ENCODE results near the gene ECM2. TPM values are rescaled to one million over a fixed set of nuclear protein-coding genes. Genes with fewer than 3 reads are reported as not detected.

The ECM2 gene
- total and polyA plus RNA-seq, 4 donors = 47.8 to 102 (median 60.1) TPM

DNA sequence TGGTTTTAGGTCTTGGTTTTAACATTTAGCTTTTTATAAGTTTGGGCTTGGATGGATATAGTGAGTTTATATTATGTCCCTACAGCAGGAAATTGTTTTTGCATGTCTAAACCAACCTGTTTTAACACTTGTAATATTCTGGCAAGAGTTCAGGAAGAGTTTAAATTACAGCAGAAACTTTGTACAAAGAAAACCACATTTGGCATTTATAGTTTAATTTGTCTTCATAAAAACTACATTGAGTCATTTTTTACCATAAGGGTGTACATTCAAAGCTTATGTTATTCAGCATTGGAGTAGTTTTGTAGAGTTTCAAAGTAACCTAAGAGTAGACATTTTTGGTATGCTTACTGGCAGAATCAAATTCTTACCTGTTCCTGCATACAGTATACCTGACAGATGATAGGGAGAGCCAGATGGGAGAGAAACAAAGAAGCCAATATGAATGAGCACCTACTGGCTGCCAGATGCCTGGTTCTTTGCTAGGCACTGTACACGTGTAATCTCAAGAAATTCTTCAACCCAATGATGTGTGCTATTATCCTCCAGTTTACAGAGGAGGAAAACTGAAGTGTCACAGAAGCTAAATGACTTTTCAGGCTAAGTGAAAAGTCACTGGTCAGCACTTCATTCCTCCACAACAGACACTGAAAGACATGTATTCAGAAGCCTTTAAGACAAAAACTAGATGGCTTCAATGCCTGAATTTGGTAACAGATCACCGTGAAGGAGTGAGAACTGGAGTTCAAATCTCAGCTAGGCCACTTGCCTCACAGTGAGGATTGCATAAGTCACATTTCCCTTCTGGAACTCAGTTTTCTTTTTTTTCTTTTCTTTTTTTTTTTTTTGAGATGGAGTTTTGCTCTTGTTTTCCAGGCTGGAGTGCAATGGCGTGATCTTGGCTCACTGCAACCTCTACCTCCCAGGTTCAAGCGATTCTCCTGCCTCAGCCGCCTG lies 25.9 kb upstream of the ECM2 start:
- no peak overlapping the region for H3K27ac ChIP-seq (ENCODE audit: low read depth in 1 of 2, low read length in 2 of 2)
- intact Hi-C loops (cut with DNase I) = no loop called here
- H3K4me1 ChIP-seq (ENCODE audit: control insufficient read depth in 1 of 2, insufficient read depth in 2 of 2, low read length in 2 of 2) = no peaks in the 10 kb centered on the region
- H3K4me3 ChIP-seq (ENCODE audit: low read length in 2 of 2) = no peak overlapping the region
- ATAC-seq (ENCODE audit: low FRiP score) (no peak), DNase-seq (no peak)
- H3K9me3 ChIP-seq (ENCODE audit: control insufficient read depth, low read length) = no peaks in the 10 kb centered on the region
- peaks cover 0 to 2% of the 10 kb centered on the region in 2 donors for H3K27me3 ChIP-seq (ENCODE audit: control insufficient read depth in 1 of 2, insufficient read depth in 2 of 2, low read length in 1 of 2)
- H3K36me3 ChIP-seq (ENCODE audit: control insufficient read depth in 1 of 2, insufficient read depth in 2 of 2, low read length in 1 of 2) = no peaks in the 10 kb centered on the region
- WGBS, 2 donors = 90% methylated on average over 5 of the region's 5 CpGs

DNA sequence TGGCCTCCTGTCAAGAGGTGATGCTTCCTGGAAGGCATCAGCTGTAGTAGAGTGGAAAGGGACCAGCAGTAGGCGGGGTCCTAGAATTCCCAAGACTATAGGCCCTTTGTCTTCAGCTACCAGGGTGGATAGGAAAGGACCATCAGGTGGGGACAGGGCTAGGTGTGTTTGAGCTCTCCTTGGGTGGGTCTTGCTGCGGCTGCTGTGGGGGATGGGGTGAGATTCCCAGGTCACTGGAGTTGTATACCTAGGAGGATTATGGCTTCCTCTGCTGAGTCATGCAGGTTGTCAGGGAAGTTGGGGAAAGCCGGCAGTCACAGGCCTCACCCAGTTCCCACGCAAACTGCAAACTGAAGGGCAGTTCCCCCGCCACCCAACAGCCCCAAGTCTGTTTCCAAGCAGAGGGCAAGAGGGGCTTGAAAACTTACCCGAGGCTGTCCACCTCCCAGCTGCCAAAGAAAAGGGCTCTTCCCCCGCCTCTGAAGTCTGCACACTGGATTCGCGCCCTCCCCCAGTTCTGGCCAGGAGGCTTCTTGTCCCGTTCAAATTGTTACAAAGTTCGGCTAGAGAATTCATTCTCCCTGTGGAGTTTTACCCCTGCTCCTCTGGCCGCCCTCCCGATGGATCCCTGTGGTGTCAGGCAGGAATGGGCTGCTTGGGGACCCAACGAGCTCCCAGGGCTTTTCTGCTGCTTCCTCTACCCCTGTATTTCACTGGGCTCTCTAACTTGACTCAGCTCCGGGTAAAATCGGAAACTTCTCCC lies 23.0 kb upstream of the ECM2 start:
- no peak for ATAC-seq (ENCODE audit: low FRiP score)
- Histone ChIP-seq H3K27me3 (ENCODE audit: control insufficient read depth in 1 of 2, insufficient read depth in 2 of 2, low read length in 1 of 2) (peaks cover 0 to 2% of the 10 kb centered on the region in 2 donors), H3K9me3 (ENCODE audit: control insufficient read depth, low read length) (no peaks in the 10 kb centered on the region), H3K4me3 (ENCODE audit: low read length in 2 of 2) (no peak overlapping the region), H3K27ac (ENCODE audit: low read depth in 1 of 2, low read length in 2 of 2) (no peak overlapping the region), H3K36me3 (ENCODE audit: control insufficient read depth in 1 of 2, insufficient read depth in 2 of 2, low read length in 1 of 2) (no peaks in the 10 kb centered on the region), H3K4me1 (ENCODE audit: control insufficient read depth in 1 of 2, insufficient read depth in 2 of 2, low read length in 2 of 2) (no peaks in the 10 kb centered on the region)
- WGBS, 2 donors = 92 to 95% methylated on average over 16 of the region's 16 CpGs
- DNase-seq = no peak
- intact Hi-C loops (cut with DNase I) = no loop called here

DNA sequence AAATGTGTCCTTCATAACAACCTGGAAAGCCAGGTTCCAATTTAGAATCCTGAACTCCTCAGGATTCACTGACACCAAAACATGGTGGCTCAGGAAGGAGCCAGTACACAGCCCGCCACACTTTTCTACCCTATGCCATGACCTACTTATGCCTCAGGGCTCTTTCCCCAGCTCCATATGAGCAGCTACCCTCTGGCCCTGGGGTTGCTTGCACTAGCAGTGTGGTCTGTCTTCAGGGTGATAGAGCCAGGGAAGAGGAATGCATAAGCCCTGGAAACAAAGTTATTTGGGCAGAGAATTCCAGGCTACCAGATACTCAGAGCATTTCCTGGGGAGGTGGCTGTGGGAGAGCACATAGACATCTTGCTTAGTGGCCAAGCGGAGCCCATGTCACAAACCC lies 15.0 kb upstream of the ECM2 start:
- no peak for ATAC-seq (ENCODE audit: low FRiP score)

DNA sequence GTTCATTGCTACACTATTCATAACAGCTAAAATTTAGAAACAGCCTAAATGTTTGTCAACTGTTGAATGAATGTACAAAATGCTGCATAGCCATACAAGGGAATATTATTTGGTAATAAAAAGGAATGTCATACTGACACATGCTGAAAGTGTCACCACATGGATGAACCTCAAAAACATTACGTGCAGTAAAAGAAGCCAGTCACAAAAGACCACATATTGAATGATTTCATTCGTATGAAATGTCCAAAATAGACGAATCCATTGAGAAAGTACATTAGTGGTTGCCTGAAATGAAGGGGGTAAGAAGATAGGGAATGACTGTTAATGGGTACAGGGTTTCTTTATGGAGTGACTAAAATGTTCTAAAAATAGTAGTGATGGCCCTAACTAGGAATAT lies 11.6 kb upstream of the ECM2 start:
- WGBS, 2 donors = 89 to 92% methylated on average over 3 of the region's 3 CpGs
- no peak for DNase-seq
- no peak overlapping the region for H3K4me3 ChIP-seq (ENCODE audit: low read length in 2 of 2)
- ATAC-seq (ENCODE audit: low FRiP score) = no peak
- H3K27ac ChIP-seq (ENCODE audit: low read depth in 1 of 2, low read length in 2 of 2) = no peak overlapping the region
- no peaks in the 10 kb centered on the region for H3K4me1 ChIP-seq (ENCODE audit: control insufficient read depth in 1 of 2, insufficient read depth in 2 of 2, low read length in 2 of 2)
- no peaks in the 10 kb centered on the region for H3K36me3 ChIP-seq (ENCODE audit: control insufficient read depth in 1 of 2, insufficient read depth in 2 of 2, low read length in 1 of 2)
- no peaks in the 10 kb centered on the region for H3K27me3 ChIP-seq (ENCODE audit: control insufficient read depth in 1 of 2, insufficient read depth in 2 of 2, low read length in 1 of 2)
- intact Hi-C loops (cut with DNase I) = no loop called here
- H3K9me3 ChIP-seq (ENCODE audit: control insufficient read depth, low read length) = no peaks in the 10 kb centered on the region

More for the DNA sequence above, 15.0 kb upstream of the ECM2 start:
- intact Hi-C loops (cut with DNase I) = no loop called here
- Histone ChIP-seq H3K4me3 (ENCODE audit: low read length in 2 of 2) (no peak overlapping the region), H3K9me3 (ENCODE audit: control insufficient read depth, low read length) (no peaks in the 10 kb centered on the region), H3K27ac (ENCODE audit: low read depth in 1 of 2, low read length in 2 of 2) (no peak overlapping the region), H3K36me3 (ENCODE audit: control insufficient read depth in 1 of 2, insufficient read depth in 2 of 2, low read length in 1 of 2) (no peaks in the 10 kb centered on the region), H3K4me1 (ENCODE audit: control insufficient read depth in 1 of 2, insufficient read depth in 2 of 2, low read length in 2 of 2) (no peaks in the 10 kb centered on the region), H3K27me3 (ENCODE audit: control insufficient read depth in 1 of 2, insufficient read depth in 2 of 2, low read length in 1 of 2) (no peaks in the 10 kb centered on the region)
- no peak for DNase-seq
- 96 to 100% methylated on average over 2 of the region's 2 CpGs for WGBS, 2 donors

DNA sequence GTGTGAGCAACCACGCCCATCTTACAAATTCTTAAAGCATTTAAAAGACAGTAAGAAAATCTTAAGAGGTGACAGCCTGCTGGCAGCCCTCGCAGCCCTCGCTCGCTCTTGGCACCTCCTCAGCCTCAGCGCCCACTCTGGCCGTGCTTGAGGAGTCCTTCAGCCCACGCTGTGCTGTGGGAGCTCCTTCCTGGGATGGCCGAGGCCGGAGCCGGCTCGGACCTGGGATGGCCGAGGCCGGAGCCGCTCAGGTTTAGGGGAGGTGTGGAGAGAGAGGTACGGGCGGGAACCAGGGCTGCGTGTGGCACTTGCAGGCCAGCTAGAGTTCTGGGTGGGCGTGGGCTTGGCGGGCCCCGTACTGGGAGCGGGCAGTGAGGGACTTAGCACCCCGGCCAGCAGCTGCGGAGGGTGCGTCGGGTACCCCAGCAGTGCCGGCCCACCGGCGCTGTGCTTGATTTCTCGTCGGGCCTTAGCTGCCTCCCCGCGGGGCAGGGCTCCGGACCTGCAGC lies 9.3 kb upstream of the ECM2 start:
- DNase-seq (no peak), ATAC-seq (ENCODE audit: low FRiP score) (no peak)
- Histone ChIP-seq H3K36me3 (ENCODE audit: control insufficient read depth in 1 of 2, insufficient read depth in 2 of 2, low read length in 1 of 2) (no peaks in the 10 kb centered on the region), H3K27me3 (ENCODE audit: control insufficient read depth in 1 of 2, insufficient read depth in 2 of 2, low read length in 1 of 2) (no peaks in the 10 kb centered on the region), H3K4me3 (ENCODE audit: low read length in 2 of 2) (no peak overlapping the region), H3K27ac (ENCODE audit: low read depth in 1 of 2, low read length in 2 of 2) (no peak overlapping the region), H3K4me1 (ENCODE audit: control insufficient read depth in 1 of 2, insufficient read depth in 2 of 2, low read length in 2 of 2) (no peaks in the 10 kb centered on the region), H3K9me3 (ENCODE audit: control insufficient read depth, low read length) (no peaks in the 10 kb centered on the region)
- 98% methylated on average over 21 to 33 of the region's 33 CpGs for WGBS, 2 donors
- intact Hi-C loops (cut with DNase I) = no loop called here

DNA sequence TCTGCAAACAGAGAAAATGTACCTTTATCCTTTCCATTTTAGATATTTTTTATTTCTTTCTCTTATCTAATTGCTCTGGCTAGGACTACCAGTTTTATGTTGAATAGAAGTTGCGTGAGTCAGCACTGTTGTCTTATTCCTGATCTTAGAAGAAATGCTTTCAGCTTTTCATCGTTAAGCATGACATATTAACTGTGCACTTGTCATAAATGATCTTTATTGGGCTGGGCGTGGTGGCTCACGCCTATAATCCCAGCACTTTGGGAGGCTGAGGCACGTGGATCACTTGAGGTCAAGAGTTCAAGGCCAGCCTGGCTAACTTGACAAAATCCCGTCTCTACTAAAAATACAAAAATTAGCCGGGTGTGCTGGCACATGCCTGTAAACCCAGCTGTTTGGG lies 8.2 kb upstream of the ECM2 start:
- no peaks in the 10 kb centered on the region for H3K4me1 ChIP-seq (ENCODE audit: control insufficient read depth in 1 of 2, insufficient read depth in 2 of 2, low read length in 2 of 2)
- WGBS, 2 donors = 64 to 80% methylated on average over 7 of the region's 7 CpGs
- H3K4me3 ChIP-seq (ENCODE audit: low read length in 2 of 2) = no peak overlapping the region
- no peak for DNase-seq
- H3K36me3 ChIP-seq (ENCODE audit: control insufficient read depth in 1 of 2, insufficient read depth in 2 of 2, low read length in 1 of 2) = no peaks in the 10 kb centered on the region
- no peaks in the 10 kb centered on the region for H3K27me3 ChIP-seq (ENCODE audit: control insufficient read depth in 1 of 2, insufficient read depth in 2 of 2, low read length in 1 of 2)
- H3K9me3 ChIP-seq (ENCODE audit: control insufficient read depth, low read length) = no peaks in the 10 kb centered on the region
- no peak overlapping the region for H3K27ac ChIP-seq (ENCODE audit: low read depth in 1 of 2, low read length in 2 of 2)
- intact Hi-C loops (cut with DNase I) = no loop called here
- no peak for ATAC-seq (ENCODE audit: low FRiP score)

DNA sequence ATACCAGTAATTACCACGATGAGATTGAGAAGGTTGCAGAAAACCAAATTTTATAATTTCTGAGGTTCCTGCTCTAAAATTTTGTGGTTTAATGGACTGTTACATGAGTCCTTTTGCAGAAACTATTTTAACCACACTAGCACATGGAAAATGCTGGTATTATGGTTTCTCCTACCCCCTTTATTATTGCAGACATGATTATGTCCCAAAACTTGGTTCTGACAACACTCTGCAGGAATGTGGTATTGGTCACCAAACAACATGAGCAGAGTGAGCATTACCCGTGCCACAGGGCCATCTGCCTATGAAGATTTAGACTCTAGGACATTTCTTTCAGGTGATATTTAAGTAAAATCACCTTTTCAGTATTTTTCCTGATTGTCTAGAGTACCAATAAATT lies 2.8 kb upstream of the ECM2 start:
- DNase-seq = no peak
- no peaks in the 10 kb centered on the region for H3K9me3 ChIP-seq (ENCODE audit: control insufficient read depth, low read length)
- intact Hi-C loops (cut with DNase I) = loop anchor here (5.0 kb wide), 2 partner anchors 51 to 54 kb away; no protein-coding TSS in a partner anchor
- no peak overlapping the region for H3K27ac ChIP-seq (ENCODE audit: low read depth in 1 of 2, low read length in 2 of 2)
- H3K4me1 ChIP-seq (ENCODE audit: control insufficient read depth in 1 of 2, insufficient read depth in 2 of 2, low read length in 2 of 2) = peaks cover 0 to 2% of the 10 kb centered on the region in 2 donors
- no peaks in the 10 kb centered on the region for H3K27me3 ChIP-seq (ENCODE audit: control insufficient read depth in 1 of 2, insufficient read depth in 2 of 2, low read length in 1 of 2)
- H3K4me3 ChIP-seq (ENCODE audit: low read length in 2 of 2) = no peak overlapping the region
- WGBS, 2 donors = 27 to 28% methylated on average over 2 of the region's 2 CpGs
- H3K36me3 ChIP-seq (ENCODE audit: control insufficient read depth in 1 of 2, insufficient read depth in 2 of 2, low read length in 1 of 2) = peaks cover 0 to 2% of the 10 kb centered on the region in 2 donors
- no peak for ATAC-seq (ENCODE audit: low FRiP score)

DNA sequence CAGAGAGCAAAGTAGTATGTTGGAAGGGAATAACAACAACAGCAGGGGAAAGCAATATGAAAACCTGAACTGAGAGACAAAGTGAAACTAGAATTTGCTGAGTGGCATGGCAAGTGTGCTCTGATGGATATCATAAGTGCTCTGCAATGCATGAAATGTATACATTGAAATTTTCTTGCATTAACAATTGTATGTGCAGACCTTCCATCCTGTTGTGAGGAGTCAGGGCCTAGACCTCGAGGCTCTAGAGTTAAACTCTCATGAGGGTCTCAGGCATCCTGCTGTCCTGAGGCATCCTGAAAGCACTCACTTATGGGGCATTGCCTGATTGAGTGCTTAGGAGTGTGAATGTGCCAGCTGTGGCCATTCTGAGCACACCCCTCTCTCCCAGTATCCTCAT lies 1.1 kb downstream of the ECM2 start:
- peaks cover 0 to 2% of the 10 kb centered on the region in 2 donors for H3K4me1 ChIP-seq (ENCODE audit: control insufficient read depth in 1 of 2, insufficient read depth in 2 of 2, low read length in 2 of 2)
- intact Hi-C loops (cut with DNase I) = loop anchor here (2.0 to 5.0 kb wide), 4 partner anchors 37 to 70 kb away; no protein-coding TSS in a partner anchor
- H3K4me3 ChIP-seq (ENCODE audit: low read length in 2 of 2) = peak overlapping the region; percentile 67 to 76
- WGBS, 2 donors = 9 to 18% methylated on average over 1 of the region's 1 CpG
- peaks cover 0 to 2% of the 10 kb centered on the region in 2 donors for H3K36me3 ChIP-seq (ENCODE audit: control insufficient read depth in 1 of 2, insufficient read depth in 2 of 2, low read length in 1 of 2)
- no peaks in the 10 kb centered on the region for H3K27me3 ChIP-seq (ENCODE audit: control insufficient read depth in 1 of 2, insufficient read depth in 2 of 2, low read length in 1 of 2)
- H3K9me3 ChIP-seq (ENCODE audit: control insufficient read depth, low read length) = no peaks in the 10 kb centered on the region
- ATAC-seq (ENCODE audit: low FRiP score) (no peak), DNase-seq (no peak)
- peak overlapping the region in 1 of 2 donors; percentile 64 for H3K27ac ChIP-seq (ENCODE audit: low read depth in 1 of 2, low read length in 2 of 2)
